ENCODE data around the gene RAPH1.
A peak's percentile ranks its signal among the peaks of the same experiment; 100 is the strongest.

RAPH1 gene

GRCh38 chr2:203484266-203485112 lies 50.6 kb downstream of the RAPH1 start:
- no peak for DNase-seq (ENCODE audit: low spot score)

GRCh38 chr2:203480623-203481022 lies 54.5 kb downstream of the RAPH1 start:
- DNase-seq (ENCODE audit: low spot score), result no peak

GRCh38 chr2:203476881-203477280 lies 58.2 kb downstream of the RAPH1 start:
- no peak for DNase-seq (ENCODE audit: low spot score)

GRCh38 chr2:203471323-203471722 lies 63.8 kb downstream of the RAPH1 start:
- DNase-seq (ENCODE audit: low spot score), result no peak

- no peak for DNase-seq (ENCODE audit: low spot score)
Measured at GRCh38 chr2:203470371-203470770, 64.7 kb downstream of the RAPH1 start.

GRCh38 chr2:203469546-203469945 lies 65.6 kb downstream of the RAPH1 start:
- DNase-seq (ENCODE audit: low spot score), result no peak

GRCh38 chr2:203463266-203463678 lies 71.8 kb downstream of the RAPH1 start:
- DNase-seq (ENCODE audit: low spot score), result no peak

- DNase-seq (ENCODE audit: low spot score), result no peak
Measured at GRCh38 chr2:203462308-203462707, 72.8 kb downstream of the RAPH1 start.

GRCh38 chr2:203461746-203462145 lies 73.4 kb downstream of the RAPH1 start:
- DNase-seq (ENCODE audit: low spot score), result no peak

GRCh38 chr2:203455209-203455608 lies 79.9 kb downstream of the RAPH1 start:
- DNase-seq (ENCODE audit: low spot score), result no peak

GRCh38 chr2:203453858-203454451 lies 81.1 kb downstream of the RAPH1 start:
- DNase-seq (ENCODE audit: low spot score), result peak; percentile 65

- no peak for DNase-seq (ENCODE audit: low spot score)
Measured at GRCh38 chr2:203451689-203452088, 83.4 kb downstream of the RAPH1 start.

- no peak for DNase-seq (ENCODE audit: low spot score)
Measured at GRCh38 chr2:203451011-203451410, 84.1 kb downstream of the RAPH1 start.

GRCh38 chr2:203450561-203450960 lies 84.5 kb downstream of the RAPH1 start:
- no peak for DNase-seq (ENCODE audit: low spot score)

GRCh38 chr2:203446780-203447179 lies 88.3 kb downstream of the RAPH1 start:
- no peak for DNase-seq (ENCODE audit: low spot score)

GRCh38 chr2:203446071-203446481 lies 89.0 kb downstream of the RAPH1 start:
- peak; percentile 85 for DNase-seq (ENCODE audit: low spot score)

- no peak for DNase-seq (ENCODE audit: low spot score)
Measured at GRCh38 chr2:203444738-203445137, 90.4 kb downstream of the RAPH1 start.

GRCh38 chr2:203442463-203442862 lies 92.6 kb downstream of the RAPH1 start:
- DNase-seq (ENCODE audit: low spot score), result no peak

- no peak for DNase-seq (ENCODE audit: low spot score)
Measured at GRCh38 chr2:203441463-203441862, 93.6 kb downstream of the RAPH1 start.

- no peak for DNase-seq (ENCODE audit: low spot score)
Measured at GRCh38 chr2:203440671-203441070, 94.4 kb downstream of the RAPH1 start.

- DNase-seq (ENCODE audit: low spot score), result no peak
Measured at GRCh38 chr2:203438528-203438927, 96.6 kb downstream of the RAPH1 start.

- DNase-seq (ENCODE audit: low spot score), result no peak
Measured at GRCh38 chr2:203437511-203437910, 97.6 kb downstream of the RAPH1 start.

- no peak for DNase-seq (ENCODE audit: low spot score)
Measured at GRCh38 chr2:203436496-203436895, 98.6 kb downstream of the RAPH1 start.

- no peak for DNase-seq (ENCODE audit: low spot score)
Measured at GRCh38 chr2:203432811-203433210, 102.3 kb downstream of the RAPH1 start.

Data from kidney capillary endothelial cell (primary cell).